Peyer's patch (tissue), 4 donors: ENCODE data around the gene STX1A. TPM values are rescaled to one million over a fixed set of nuclear protein-coding genes. Genes with fewer than 3 reads are reported as not detected.
"Not testable (repeated sequence)": the region's sequence is repeated elsewhere in the genome, so short reads cannot be mapped to it uniquely, and the experiment has no call there.

ENCODE experiments used
- DNase-seq, 3 donors: peaks; one replicate each; pipeline ENCODE4 v3.0.0-alpha.2; 2017 to 2019
- H3K27ac ChIP-seq, 4 donors: fragments of 200-600 bp; sonication (generic); one replicate each; pipeline ENCODE4 v1.5.1; 2016 to 2019
- H3K27me3 ChIP-seq, 2 donors: fragments of 200-600 bp; sonication (generic); one replicate each; pipeline ENCODE4 v1.5.1; 2019
- H3K36me3 ChIP-seq, 3 donors: fragments of 200-600 bp; sonication (generic); one replicate each; pipeline ENCODE4 v1.5.1; 2016 to 2019
- H3K4me1 ChIP-seq, 4 donors: fragments of 200-600 bp; sonication (generic); one replicate each; pipeline ENCODE4 v1.5.1; 2016 to 2019
- H3K4me3 ChIP-seq, 4 donors: fragments of 200-600 bp; sonication (generic); 1 replicate in 3 of 4; 2 replicates in 1 of 4; pipeline ENCODE4 v1.5.1; 2016 to 2019; ENCODE audit warnings: mild to moderate bottlenecking in 1 of 4
- H3K9me3 ChIP-seq, 4 donors: fragments of 200-600 bp; sonication (generic); one replicate each; pipeline ENCODE4 v1.5.1; 2016 to 2019; ENCODE audit warnings: mild to moderate bottlenecking in 1 of 4
- CTCF ChIP-seq, 6 experiments: fragments of 450-650 bp in 4 of 6; fragments of 200-600 bp in 2 of 6; sonication (generic) in 1 of 6; IDR thresholded peaks; one replicate each; pipeline ENCODE4 v1.5.1; 2017 to 2019; ENCODE audit warnings: antibody characterized with exemption in 6 of 6, mild to moderate bottlenecking in 3 of 6, moderate library complexity in 1 of 6
- POLR2A ChIP-seq, 2 donors: fragments of 450-650 bp; IDR thresholded peaks; one replicate each; pipeline ENCODE4 v1.5.1; 2017; ENCODE audit warnings: antibody characterized with exemption in 2 of 2, mild to moderate bottlenecking in 2 of 2, moderate library complexity in 2 of 2
- total RNA-seq, 4 donors: library from RNA; depleted of rRNA; stranded (reverse); fragments of >200 nt; gene quantifications; one replicate each; pipeline ENCODE4 v1.1.0, GENCODE V29; 2016

STX1A gene
- total RNA-seq, 4 donors from 2014 or later, result 5.6 to 27.3 (median 23.3) TPM

GRCh38 chr7:73669288-73669701, 50.2 kb downstream of the STX1A start:
- no peak for TF ChIP-seq CTCF (IDR thresholded peaks at IDR 0.05)
- no peak for TF ChIP-seq POLR2A (IDR thresholded peaks at IDR 0.05)
- no peaks in the 10 kb centered on the region for H3K9me3 ChIP-seq
- DNase-seq, result no peak
- H3K27ac ChIP-seq, result no peak overlapping the region
- H3K36me3 ChIP-seq, result no peaks in the 10 kb centered on the region
- no peaks in the 10 kb centered on the region for H3K27me3 ChIP-seq
- no peak overlapping the region for H3K4me3 ChIP-seq
- peaks cover 0 to 19% (median 5%) of the 10 kb centered on the region in 4 donors for H3K4me1 ChIP-seq

- Histone ChIP-seq H3K4me1 (peaks cover 0 to 19% (median 5%) of the 10 kb centered on the region in 4 donors), H3K9me3 (no peaks in the 10 kb centered on the region), H3K4me3 (peak overlapping the region in 2 of 4 donors; percentile 63 to 93), H3K36me3 (no peaks in the 10 kb centered on the region), H3K27ac (no peak overlapping the region), H3K27me3 (no peaks in the 10 kb centered on the region)
- no peak for DNase-seq
- no peak for TF ChIP-seq POLR2A (IDR thresholded peaks at IDR 0.05)
- no peak for TF ChIP-seq CTCF (IDR thresholded peaks at IDR 0.05)
Measured at GRCh38 chr7:73668886-73669230, 50.6 kb downstream of the STX1A start.

DNA sequence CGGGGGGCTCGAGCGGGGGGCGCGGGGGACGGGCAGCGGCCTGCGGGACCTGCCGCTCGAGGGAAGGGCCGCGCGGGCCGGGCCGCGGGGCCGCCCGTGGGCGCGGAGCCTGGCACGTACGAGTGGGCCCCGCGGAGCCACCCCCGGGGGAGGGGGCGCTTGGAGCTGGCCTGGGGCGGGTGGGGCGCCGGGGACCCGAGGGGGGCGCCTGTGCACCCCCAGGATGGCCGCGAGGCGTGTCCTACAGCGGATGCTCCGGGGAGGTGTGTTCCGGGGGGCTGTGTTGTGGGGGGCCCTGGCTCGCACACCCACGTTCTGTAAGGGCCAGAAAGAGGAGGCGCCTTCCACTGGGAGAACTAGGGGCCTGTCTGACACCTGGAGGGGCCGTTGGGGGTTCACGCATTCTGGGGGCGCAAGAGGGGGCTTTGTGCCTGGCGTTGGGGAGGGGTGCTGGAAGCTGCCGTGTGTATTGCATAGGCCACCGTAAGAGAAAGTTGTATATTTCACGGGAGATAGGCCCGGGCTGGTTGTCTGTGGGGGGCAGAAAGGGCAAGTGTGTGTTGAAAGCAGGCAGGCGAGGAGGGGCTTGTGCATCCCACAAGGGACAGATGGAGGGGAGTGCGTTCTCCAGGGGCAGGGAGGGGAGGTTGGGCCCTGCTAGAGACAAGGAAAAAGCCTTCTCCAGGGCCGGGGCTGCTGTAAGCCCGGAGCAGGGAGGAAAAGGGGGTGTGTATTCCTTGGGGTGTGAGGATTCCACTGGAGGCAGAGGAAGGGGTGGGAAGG, 51.2 kb downstream of the STX1A start:
- DNase-seq, result no peak
- Histone ChIP-seq H3K27me3 (no peaks in the 10 kb centered on the region), H3K27ac (peak overlapping the region in 2 of 4 donors; percentile 31 to 62), H3K4me1 (peaks cover 0 to 19% (median 5%) of the 10 kb centered on the region in 4 donors), H3K9me3 (no peaks in the 10 kb centered on the region), H3K4me3 (peak overlapping the region; percentile 40 to 93 (median 65)), H3K36me3 (no peaks in the 10 kb centered on the region)
- no peak for TF ChIP-seq POLR2A (IDR thresholded peaks at IDR 0.05)
- TF ChIP-seq CTCF (IDR thresholded peaks at IDR 0.05), result no peak

GRCh38 chr7:73667344-73668102, 51.9 kb downstream of the STX1A start, which contains the start of gene VPS37D:
TSS of gene VPS37D (plus strand) at chr7:73667831. CDS start at chr7:73667959, 128 bp downstream.
- H3K27me3 ChIP-seq, result no peaks in the 10 kb centered on the region
- DNase-seq, result peak; percentile 92 to 96 (median 96)
- TF ChIP-seq CTCF (IDR thresholded peaks at IDR 0.05) (peak; percentile 79 to 99 (median 93)), POLR2A (IDR thresholded peaks at IDR 0.05) (peak in 1 of 2 donors; percentile 11)
- no peaks in the 10 kb centered on the region for H3K9me3 ChIP-seq
- H3K4me3 ChIP-seq, result peak within 1 kb of the TSS; percentile 40 to 93 (median 65)
- peak within 1 kb of the TSS in 2 of 4 donors; percentile 31 to 62 for H3K27ac ChIP-seq
- no peaks in the 10 kb centered on the region for H3K36me3 ChIP-seq
- peaks cover 0 to 19% (median 5%) of the 10 kb centered on the region in 4 donors for H3K4me1 ChIP-seq

GRCh38 chr7:73663033-73663432, 56.4 kb downstream of the STX1A start:
- Histone ChIP-seq H3K27me3 (no peaks in the 10 kb centered on the region), H3K36me3 (no peaks in the 10 kb centered on the region), H3K4me1 (peaks cover 0 to 6% (median under 1%) of the 10 kb centered on the region in 4 donors), H3K4me3 (no peak overlapping the region), H3K9me3 (no peaks in the 10 kb centered on the region), H3K27ac (no peak overlapping the region)
- TF ChIP-seq POLR2A (IDR thresholded peaks at IDR 0.05), result no peak
- no peak for TF ChIP-seq CTCF (IDR thresholded peaks at IDR 0.05)
- no peak for DNase-seq

- DNase-seq, H3K4me1 ChIP-seq, H3K4me3 ChIP-seq, H3K36me3 ChIP-seq, H3K27ac ChIP-seq, H3K27me3 ChIP-seq, H3K9me3 ChIP-seq: not testable (repeated sequence)
Measured at GRCh38 chr7:73660594-73660993, 58.9 kb downstream of the STX1A start.
